Activated CD4-positive, alpha-beta T cell treated with anti-CD3 and anti-CD28 coated beads, Interleukin-10, Interleukin-2, amounts not matched to agents 100 ng/mL and 50 ng/mL, durations not matched to agents 16 hours and 8 hours (primary cell): Measurements from ENCODE around the gene IRF2BP2.

Source experiments
- DNase-seq: peaks from one replicate; pipeline ENCODE4 v3.0.0-alpha.2; 2020

Gene IRF2BP2

DNA sequence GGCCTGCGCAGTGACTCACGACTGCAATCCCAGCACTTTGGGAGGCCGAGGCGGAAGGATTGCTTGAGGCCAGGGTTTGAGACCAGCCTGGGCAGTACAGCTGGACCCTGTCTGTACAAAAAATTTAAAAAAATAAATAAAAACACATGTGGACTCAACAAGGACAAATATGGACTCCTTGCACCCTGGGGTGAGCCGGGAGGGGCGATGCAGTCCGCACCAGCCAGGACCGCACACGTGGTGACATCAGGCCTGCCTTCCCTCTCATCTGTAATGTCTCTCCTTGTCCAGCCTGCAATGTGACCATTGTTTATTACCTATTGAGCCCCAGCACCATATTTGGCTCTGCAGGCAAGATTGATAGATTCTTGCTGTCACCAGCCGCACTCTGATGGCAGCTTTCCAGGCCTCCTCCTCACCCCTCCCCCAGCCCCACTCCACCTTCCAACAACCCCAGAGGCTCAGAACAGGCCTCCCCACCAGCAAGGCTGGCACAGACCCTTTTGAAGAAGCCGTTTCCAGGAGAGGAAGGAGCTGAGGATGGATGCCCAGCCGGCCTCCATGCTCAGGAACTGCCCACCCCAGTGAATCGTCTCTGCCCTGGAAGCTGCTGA is 55.2 kb downstream of the IRF2BP2 start:
- no peak for DNase-seq
